Activated B cell treated with CpG ODN at 0.5 μM for 24 hours (primary cell): ENCODE data around the gene ZMYM3. TPM values are rescaled to one million over a fixed set of nuclear protein-coding genes. Genes with fewer than 3 reads are reported as not detected.
"Not testable (repeated sequence)": the region's sequence is repeated elsewhere in the genome, so short reads cannot be mapped to it uniquely, and the experiment has no call there.

Source experiments
- ATAC-seq: fragments of 200-7000 bp; cut with Tn5 transposase; one replicate; pipeline ENCODE4 v1.10.0; 2021; ENCODE audit warnings: low read depth, mild to moderate bottlenecking, moderate library complexity
- CTCF ChIA-PET: fragments of 350-600 bp; sonication (Branson Sonifier 250); formaldehyde crosslinking; loops from one replicate; lab custom pipeline; 2021; ENCODE audit warnings: antibody characterized with exemption; lab: Charles Lee
- POLR2A ChIA-PET: fragments of 350-600 bp; sonication (Branson Sonifier 250); formaldehyde crosslinking; loops from one replicate; lab custom pipeline; 2021; ENCODE audit warnings: antibody characterized with exemption; lab: Charles Lee
- DNase-seq: peaks from one replicate; pipeline ENCODE4 v3.0.0; 2022
- H3K27ac Mint-ChIP-seq: one replicate; pipeline ENCODE4 v1.8.0; 2020; ENCODE audit warnings: mixed read lengths
- H3K27me3 Mint-ChIP-seq: one replicate; pipeline ENCODE4 v1.8.0; 2021; ENCODE audit warnings: mixed read lengths
- H3K36me3 Mint-ChIP-seq: one replicate; pipeline ENCODE4 v1.8.0; 2021; ENCODE audit warnings: low read depth, mixed read lengths
- H3K4me1 Mint-ChIP-seq: one replicate; pipeline ENCODE4 v1.8.0; 2021; ENCODE audit warnings: mixed read lengths
- H3K4me3 Mint-ChIP-seq: one replicate; pipeline ENCODE4 v1.8.0; 2020; ENCODE audit warnings: mild to moderate bottlenecking, mixed read lengths
- H3K9me3 Mint-ChIP-seq: one replicate; pipeline ENCODE4 v1.8.0; 2020; ENCODE audit warnings: mixed read lengths
- CTCF ChIP-seq: fragments of 200-600 bp; IDR thresholded peaks from one replicate; pipeline ENCODE4 v1.8.0; 2022; ENCODE audit warnings: antibody characterized with exemption, mild to moderate bottlenecking
- intact Hi-C: fragments of 100-400 bp; cut with micrococcal nuclease; formaldehyde crosslinking; loops from one replicate; pipeline ENCODE4 v1.15.1; 2024
- total RNA-seq: library from RNA; stranded (reverse); gene quantifications from 2 replicates; pipeline ENCODE4 v1.2.3, GENCODE V29; 2022

ZMYM3 gene
- total RNA-seq: 27.9 and 28.2 TPM in 2 replicates

- no peaks in the 10 kb centered on the region for H3K9me3 Mint-ChIP-seq
- DNase-seq (peak; percentile 64), ATAC-seq (peak; percentile 85)
- H3K36me3 Mint-ChIP-seq: peaks cover 18% of the 10 kb centered on the region
- ChIA-PET POLR2A (interaction anchor here (0.6 to 4.1 kb wide), 11 partner anchors 29 to 1121 kb away, joined by 3 to 77 read pairs (median 9); partner anchors contain the start of genes IGBP1, IL2RG, NONO and OGT), CTCF (interaction anchor here (1.3 kb wide), 1 partner anchor 29 kb away, joined by 4 read pairs; the partner anchor contains the start of gene NONO)
- H3K4me3 Mint-ChIP-seq: peak within 1 kb of the TSS; percentile 93
- peaks cover 21% of the 10 kb centered on the region for H3K4me1 Mint-ChIP-seq
- no peaks in the 10 kb centered on the region for H3K27me3 Mint-ChIP-seq
- peak within 1 kb of the TSS; percentile 87 for H3K27ac Mint-ChIP-seq
- intact Hi-C loops: loop anchor here (1.0 to 10.0 kb wide), 7 partner anchors 29 to 1053 kb away; partner anchors contain the start of genes CITED1, FOXO4, NONO and OGT
- TF ChIP-seq CTCF: no peak
Measured at GRCh38 chrX:71254092-71254963, at the start of gene ZMYM3. Gene ZMYM3 (minus strand): TSS chrX:71254140. CDS start chrX:71253255, 885 bp downstream.

- ChIA-PET POLR2A (interaction anchor here (0.6 kb wide), 1 partner anchor 64 kb away, joined by 7 read pairs; the partner anchor contains the start of gene TAF1), CTCF (no interaction called here)
- Mint-ChIP-seq H3K9me3 (no peaks in the 10 kb centered on the region), H3K36me3 (peaks cover 56% of the 10 kb centered on the region), H3K4me1 (no peaks in the 10 kb centered on the region), H3K27ac (no peak overlapping the region), H3K4me3 (no peak overlapping the region), H3K27me3 (no peaks in the 10 kb centered on the region)
- intact Hi-C loops: no loop called here
- no peak for ATAC-seq
- no peak for DNase-seq
- no peak for TF ChIP-seq CTCF
Measured at GRCh38 chrX:71302461-71303213, 48.7 kb upstream of the ZMYM3 start.

GRCh38 chrX:71301195-71301924 is 47.4 kb upstream of the ZMYM3 start, which contains the start of gene ITGB1BP2:
Gene ITGB1BP2 (plus strand): TSS chrX:71301750. CDS start chrX:71301807, 57 bp downstream.
- Mint-ChIP-seq H3K27ac (no peak within 1 kb of the TSS), H3K9me3 (no peaks in the 10 kb centered on the region), H3K4me3 (no peak within 1 kb of the TSS), H3K27me3 (no peaks in the 10 kb centered on the region), H3K4me1 (no peaks in the 10 kb centered on the region), H3K36me3 (peaks cover 69% of the 10 kb centered on the region)
- no peak for TF ChIP-seq CTCF
- DNase-seq: no peak
- ATAC-seq: no peak
- POLR2A ChIA-PET: interaction anchor here (1.2 kb wide), 1 partner anchor 65 kb away, joined by 6 read pairs; the partner anchor contains the start of gene TAF1
- CTCF ChIA-PET: no interaction called here
- intact Hi-C loops: no loop called here

- DNase-seq, CTCF ChIA-PET: not testable (repeated sequence)
- peaks cover 73% of the 10 kb centered on the region for H3K36me3 Mint-ChIP-seq
Measured at GRCh38 chrX:71300495-71300894, 46.6 kb upstream of the ZMYM3 start.

GRCh38 chrX:71300064-71300463 is 46.1 kb upstream of the ZMYM3 start:
- ATAC-seq, CTCF ChIA-PET, H3K4me1 Mint-ChIP-seq, DNase-seq, H3K27ac Mint-ChIP-seq, POLR2A ChIA-PET, H3K9me3 Mint-ChIP-seq, intact Hi-C loops, H3K4me3 Mint-ChIP-seq, H3K27me3 Mint-ChIP-seq: not testable (repeated sequence)
- peaks cover 72% of the 10 kb centered on the region for H3K36me3 Mint-ChIP-seq

More at GRCh38 chrX:71300495-71300894, 46.6 kb upstream of the ZMYM3 start:
- H3K27me3 Mint-ChIP-seq, H3K4me3 Mint-ChIP-seq, H3K4me1 Mint-ChIP-seq, H3K27ac Mint-ChIP-seq, H3K9me3 Mint-ChIP-seq, ATAC-seq, intact Hi-C loops: not testable (repeated sequence)
- POLR2A ChIA-PET: interaction anchor here (1.2 kb wide), 1 partner anchor 66 kb away, joined by 6 read pairs; the partner anchor contains the start of gene TAF1
